ENCODE results near the gene CDKN1A. TPM values are rescaled to one million over a fixed set of nuclear protein-coding genes. Genes with fewer than 3 reads are reported as not detected.

The CDKN1A gene
- total RNA-seq, 1 experiment from 2014 or later: 67.4 TPM

- DNase-seq (ENCODE audit: low spot score): no peak
Measured at GRCh38 chr6:36677059-36677749, 1.3 kb upstream of the CDKN1A start.

DNA sequence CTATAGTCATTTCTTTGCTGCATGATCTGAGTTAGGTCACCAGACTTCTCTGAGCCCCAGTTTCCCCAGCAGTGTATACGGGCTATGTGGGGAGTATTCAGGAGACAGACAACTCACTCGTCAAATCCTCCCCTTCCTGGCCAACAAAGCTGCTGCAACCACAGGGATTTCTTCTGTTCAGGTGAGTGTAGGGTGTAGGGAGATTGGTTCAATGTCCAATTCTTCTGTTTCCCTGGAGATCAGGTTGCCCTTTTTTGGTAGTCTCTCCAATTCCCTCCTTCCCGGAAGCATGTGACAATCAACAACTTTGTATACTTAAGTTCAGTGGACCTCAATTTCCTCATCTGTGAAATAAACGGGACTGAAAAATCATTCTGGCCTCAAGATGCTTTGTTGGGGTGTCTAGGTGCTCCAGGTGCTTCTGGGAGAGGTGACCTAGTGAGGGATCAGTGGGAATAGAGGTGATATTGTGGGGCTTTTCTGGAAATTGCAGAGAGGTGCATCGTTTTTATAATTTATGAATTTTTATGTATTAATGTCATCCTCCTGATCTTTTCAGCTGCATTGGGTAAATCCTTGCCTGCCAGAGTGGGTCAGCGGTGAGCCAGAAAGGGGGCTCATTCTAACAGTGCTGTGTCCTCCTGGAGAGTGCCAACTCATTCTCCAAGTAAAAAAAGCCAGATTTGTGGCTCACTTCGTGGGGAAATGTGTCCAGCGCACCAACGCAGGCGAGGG lies 594 bp upstream of the CDKN1A start:
- no peak for DNase-seq (ENCODE audit: low spot score)

DNA sequence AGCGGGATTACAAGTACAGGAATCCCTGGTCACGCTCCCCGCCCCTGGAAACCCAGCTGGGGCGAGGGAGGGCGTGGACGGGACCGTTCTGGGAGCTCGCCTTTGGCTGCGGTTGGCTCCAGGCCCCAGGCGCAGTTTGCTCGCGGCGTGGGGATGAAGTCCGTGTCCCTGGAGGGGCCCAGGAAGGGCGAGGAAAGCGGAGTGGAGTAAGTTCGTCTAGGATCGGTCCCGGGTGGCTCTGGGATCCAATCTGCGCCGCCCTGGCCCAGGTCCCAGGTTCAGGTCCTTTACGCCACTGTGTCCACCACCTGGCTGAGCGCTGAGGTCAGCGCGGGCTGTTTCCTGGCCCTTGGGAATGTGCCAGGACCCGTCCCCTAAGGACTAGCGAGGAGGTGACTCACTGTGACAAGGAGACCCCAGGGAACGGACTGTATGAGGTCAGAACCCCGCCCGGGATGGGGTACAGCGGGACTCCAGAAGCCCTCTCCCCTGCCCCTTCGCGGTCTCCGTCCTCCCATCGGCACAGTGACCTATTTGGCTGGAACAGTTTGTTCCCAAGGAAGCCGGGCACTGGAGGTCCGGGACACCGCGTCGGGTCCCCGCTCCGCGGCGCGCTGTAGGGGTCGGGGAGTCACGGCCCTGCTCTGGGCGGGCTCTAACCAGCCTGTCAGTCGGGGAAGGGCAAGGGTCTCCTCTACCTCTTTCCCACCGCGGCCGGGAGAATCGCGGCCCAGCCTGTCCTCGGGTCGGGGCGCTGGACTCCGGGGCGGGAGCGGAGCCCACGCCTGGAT lies 724 bp downstream of the CDKN1A start:
- peak; percentile 60 for DNase-seq (ENCODE audit: low spot score)

GRCh38 chr6:36682328-36683144 lies 4.0 kb downstream of the CDKN1A start:
- DNase-seq (ENCODE audit: low spot score): peak; percentile 89

DNA sequence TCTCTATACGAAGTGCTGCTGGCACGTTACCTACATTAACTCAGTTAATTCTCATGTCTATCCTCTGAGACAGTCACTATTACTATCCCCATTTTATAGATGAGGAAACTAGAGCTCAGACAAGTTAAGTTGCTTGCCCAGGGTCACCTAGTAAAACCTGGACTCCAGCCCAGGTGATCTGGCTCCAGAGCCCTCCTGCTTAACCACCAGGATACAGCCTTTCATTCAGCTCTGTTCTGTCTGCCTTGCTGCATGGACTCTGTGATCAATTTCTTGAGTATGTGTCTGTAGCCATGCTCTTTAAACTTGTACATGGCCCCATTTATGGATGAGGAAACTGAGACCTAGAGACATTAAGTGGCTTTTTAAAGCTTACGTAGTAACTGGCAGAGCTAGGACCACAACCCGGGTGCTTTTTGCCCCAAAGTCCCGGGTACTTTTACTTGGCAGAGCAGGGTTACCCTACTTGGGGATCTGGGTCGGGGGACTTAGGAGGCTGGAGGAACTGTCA lies 4.7 kb downstream of the CDKN1A start:
- no peak for DNase-seq (ENCODE audit: low spot score)

- no peak for DNase-seq (ENCODE audit: low spot score)
Measured at GRCh38 chr6:36683656-36684446, 5.3 kb downstream of the CDKN1A start.

DNA sequence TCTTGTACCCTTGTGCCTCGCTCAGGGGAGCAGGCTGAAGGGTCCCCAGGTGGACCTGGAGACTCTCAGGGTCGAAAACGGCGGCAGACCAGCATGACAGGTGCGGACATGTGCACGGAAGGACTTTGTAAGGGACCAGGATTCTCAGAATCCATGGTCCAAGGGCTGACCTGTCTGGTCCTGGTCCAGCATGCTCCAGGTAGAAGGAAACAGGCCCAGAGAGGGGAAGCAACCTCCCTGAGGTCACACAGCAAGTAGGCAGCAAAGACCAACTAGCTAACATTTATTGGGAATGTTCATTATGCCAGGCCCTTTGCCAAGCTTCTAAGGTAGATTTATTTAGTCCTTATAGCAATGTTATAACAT lies 5.9 kb downstream of the CDKN1A start:
- no peak for DNase-seq (ENCODE audit: low spot score)

GRCh38 chr6:36685166-36685924 lies 6.8 kb downstream of the CDKN1A start:
- DNase-seq (ENCODE audit: low spot score): no peak

DNA sequence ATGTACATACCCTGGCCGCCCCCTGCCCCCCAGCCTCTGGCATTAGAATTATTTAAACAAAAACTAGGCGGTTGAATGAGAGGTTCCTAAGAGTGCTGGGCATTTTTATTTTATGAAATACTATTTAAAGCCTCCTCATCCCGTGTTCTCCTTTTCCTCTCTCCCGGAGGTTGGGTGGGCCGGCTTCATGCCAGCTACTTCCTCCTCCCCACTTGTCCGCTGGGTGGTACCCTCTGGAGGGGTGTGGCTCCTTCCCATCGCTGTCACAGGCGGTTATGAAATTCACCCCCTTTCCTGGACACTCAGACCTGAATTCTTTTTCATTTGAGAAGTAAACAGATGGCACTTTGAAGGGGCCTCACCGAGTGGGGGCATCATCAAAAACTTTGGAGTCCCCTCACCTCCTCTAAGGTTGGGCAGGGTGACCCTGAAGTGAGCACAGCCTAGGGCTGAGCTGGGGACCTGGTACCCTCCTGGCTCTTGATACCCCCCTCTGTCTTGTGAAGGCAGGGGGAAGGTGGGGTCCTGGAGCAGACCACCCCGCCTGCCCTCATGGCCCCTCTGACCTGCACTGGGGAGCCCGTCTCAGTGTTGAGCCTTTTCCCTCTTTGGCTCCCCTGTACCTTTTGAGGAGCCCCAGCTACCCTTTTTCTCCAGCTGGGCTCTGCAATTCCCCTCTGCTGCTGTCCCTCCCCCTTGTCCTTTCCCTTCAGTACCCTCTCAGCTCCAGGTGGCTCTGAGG lies 7.6 kb downstream of the CDKN1A start:
- no peak for DNase-seq (ENCODE audit: low spot score)

- no peak for DNase-seq (ENCODE audit: low spot score)
Measured at GRCh38 chr6:36686668-36687513, 8.4 kb downstream of the CDKN1A start.

DNA sequence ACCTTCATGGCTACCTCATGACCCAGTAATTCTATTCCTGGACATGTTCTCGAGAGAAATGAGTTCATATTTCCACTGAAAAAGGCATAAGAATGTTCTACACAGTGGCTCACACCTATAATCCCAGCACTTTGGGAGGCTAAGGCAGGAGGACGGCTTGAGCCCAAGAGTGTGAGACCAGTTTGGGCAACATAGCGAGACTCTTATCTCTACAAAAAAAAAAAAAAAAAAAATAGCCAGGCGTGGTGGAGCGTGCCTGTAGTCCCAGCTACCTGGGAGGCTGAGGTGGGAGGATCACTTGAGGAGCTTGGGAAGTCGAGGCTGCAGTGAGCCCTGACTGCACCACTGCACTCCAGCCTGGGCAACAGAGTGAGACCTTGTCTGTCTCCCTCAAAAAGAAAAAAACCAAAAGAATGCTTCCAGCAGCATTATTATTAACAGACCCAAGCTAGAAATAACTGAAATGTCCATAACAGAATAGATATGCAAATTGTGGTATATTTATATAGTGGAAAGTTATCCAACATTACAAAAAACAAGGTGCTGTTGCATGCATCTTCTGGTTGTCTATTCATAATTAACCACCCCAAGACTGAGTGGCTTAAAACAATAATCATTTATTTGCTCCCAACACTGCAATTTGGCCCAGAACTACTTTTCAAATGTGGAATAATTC lies 9.7 kb downstream of the CDKN1A start:
- DNase-seq (ENCODE audit: low spot score): no peak

DNA sequence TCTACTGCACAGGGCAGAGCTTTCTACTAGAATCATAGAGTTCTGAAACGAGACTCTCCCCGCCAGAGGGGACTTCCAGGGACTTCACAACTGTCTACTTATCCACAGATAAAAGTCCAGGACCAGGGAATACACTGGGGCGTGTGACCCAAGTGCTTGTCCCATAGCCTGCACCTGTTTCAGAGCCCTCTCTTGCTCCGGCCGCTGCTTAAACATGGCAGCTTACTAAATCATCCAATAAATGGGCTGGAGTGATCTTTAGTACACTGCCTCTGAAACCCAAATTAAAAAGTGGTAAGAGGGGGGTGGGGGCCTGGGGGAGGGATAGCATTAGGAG lies 10.2 kb downstream of the CDKN1A start:
- DNase-seq (ENCODE audit: low spot score): no peak

DNA sequence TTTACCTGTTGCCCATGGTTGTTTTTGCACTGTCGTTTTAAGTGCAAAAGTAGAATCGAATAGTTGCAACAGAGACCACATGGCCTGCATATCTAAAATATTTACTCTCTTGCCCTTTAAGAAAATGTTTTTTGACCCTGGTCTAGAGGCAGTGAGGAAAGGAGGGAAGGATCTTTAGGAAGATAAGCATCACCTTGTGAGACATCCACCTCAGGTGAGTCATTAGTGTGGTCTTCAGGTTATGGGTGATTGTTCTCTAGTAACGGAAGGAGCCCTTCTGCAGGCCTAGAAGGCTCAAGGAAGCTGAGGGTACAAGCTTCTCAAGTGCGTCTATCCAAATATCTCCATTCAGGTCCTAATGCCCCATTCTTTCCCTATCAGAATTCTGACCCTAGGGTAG lies 12.5 kb downstream of the CDKN1A start:
- DNase-seq (ENCODE audit: low spot score): no peak

DNA sequence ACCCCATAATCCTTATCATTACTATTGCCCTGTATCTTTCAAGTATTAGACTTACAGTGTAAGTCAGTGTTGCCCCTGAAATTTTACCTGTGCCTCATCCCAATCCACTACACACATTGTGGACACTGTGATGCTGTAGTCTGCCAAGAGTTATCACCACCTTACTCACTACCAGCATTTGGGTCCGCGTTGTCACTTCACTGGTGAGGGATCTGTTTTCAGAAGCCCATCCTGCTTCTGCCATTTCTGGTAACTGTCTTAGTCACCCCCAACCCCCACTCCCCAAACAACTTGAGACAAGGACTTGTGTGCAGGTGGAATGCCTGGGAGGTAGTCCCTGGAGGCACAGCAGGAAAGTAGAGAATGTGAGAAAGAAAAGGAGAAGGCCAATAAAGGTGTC lies 13.1 kb downstream of the CDKN1A start:
- DNase-seq (ENCODE audit: low spot score): no peak

DNA sequence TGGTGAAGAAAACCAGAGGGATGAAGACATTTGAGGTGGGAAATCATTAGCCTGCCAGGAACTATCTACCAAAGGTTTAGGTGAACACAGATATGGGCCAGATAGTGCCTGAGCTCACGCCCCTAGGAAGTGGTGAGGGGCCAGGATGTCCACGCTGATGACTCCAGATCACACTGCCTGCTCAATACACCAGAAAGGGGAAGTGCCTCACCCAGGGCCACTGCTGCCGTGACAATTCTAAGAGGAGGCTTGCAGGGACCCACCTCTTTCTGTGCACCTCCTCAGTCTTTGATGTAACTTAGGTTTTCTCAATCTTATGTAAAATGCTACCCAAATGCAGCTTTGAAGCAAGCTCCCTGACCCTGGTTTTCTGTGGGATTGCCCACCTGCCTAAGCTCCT lies 13.7 kb downstream of the CDKN1A start:
- DNase-seq (ENCODE audit: low spot score): no peak

DNA sequence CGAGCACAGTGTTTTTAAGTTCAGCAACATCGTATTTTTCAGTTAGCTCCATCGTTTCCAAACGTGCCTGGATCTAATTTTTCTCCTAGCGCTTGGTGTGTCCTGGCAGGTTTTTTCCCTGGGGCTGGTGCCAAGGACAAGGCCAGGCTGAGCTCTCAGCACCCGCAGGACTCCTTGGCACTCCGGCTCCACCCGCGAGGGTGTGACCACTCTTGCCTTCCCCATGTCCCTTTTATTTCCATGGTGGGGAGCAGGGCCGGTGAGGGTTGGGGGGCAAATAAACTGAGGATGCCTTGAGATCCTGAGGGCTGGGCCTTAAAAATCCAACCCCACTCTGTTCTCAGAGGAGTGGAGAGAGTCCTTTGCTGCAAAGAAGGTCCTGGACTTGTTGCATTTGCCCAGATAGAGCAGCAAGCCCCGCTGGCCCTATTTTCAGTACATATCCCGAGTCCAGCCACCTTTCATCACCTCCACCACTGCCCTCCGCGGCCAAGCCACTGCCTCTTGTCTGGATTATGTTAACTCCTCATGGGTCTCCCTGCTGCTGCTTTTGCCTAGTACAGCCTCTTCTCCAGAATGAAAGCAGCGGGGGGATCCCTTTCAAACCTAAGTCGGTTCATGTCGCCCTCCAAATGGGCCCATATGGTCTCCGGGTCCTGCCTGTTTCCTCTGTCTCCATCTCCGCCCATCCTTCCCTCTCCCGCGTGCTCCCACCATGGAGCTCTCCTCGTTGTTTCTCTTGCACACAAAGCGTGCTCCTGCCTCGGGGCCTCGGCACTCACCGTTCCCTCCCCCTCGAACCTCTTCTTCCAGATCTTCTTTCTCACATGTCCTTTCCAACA lies 14.6 kb downstream of the CDKN1A start:
- no peak for DNase-seq (ENCODE audit: low spot score)

DNA sequence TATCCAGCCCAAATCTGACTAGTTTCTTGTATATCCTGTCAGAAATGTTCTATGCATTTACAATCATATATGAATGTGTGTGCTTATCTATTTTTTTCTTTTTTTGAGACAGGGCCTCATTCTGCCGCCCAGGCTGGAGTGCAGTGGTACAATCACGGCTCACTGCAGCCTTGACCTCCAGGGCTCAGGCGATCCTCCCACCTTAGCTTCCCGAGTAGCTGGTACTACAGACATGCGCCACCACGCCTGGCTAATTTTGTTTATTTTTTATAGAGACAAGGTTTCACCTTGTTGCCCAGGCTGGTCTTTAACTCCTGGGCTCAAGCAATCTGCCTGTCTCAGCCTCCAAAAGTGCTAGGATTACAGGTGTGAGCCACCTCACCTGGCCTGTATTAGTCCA lies 16.1 kb downstream of the CDKN1A start:
- no peak for DNase-seq (ENCODE audit: low spot score)
